ENCODE data around the gene HSCB. TPM values are rescaled to one million over a fixed set of nuclear protein-coding genes. Genes with fewer than 3 reads are reported as not detected.
"Not testable (repeated sequence)": the region's sequence is repeated elsewhere in the genome, so short reads cannot be mapped to it uniquely, and the experiment has no call there.

HSCB gene
- total RNA-seq, 1 donor from 2014 or later = 9.3 TPM

- ATAC-seq (ENCODE audit: poor library complexity) (no peak), DNase-seq (no peak)
- intact Hi-C loops (cut with DNase I) = no loop called here
These were observed 5.3 kb upstream of the HSCB start for GRCh38 chr22:28736301-28737155.

- intact Hi-C loops (cut with DNase I) = no loop called here
- DNase-seq (no peak), ATAC-seq (ENCODE audit: poor library complexity) (no peak)
These were observed 4.1 kb upstream of the HSCB start for GRCh38 chr22:28737701-28738100.

GRCh38 chr22:28738876-28739275, 3.0 kb upstream of the HSCB start:
- intact Hi-C loops (cut with DNase I); DNase-seq; ATAC-seq (ENCODE audit: poor library complexity): not testable (repeated sequence)

GRCh38 chr22:28741200-28741784, 547 bp upstream of the HSCB start:
- intact Hi-C loops (cut with DNase I) = no loop called here
- DNase-seq = no peak
- no peak for ATAC-seq (ENCODE audit: poor library complexity)

- DNase-seq (no peak), ATAC-seq (ENCODE audit: poor library complexity) (no peak)
- intact Hi-C loops (cut with DNase I) = loop anchor here (2.0 kb wide), 1 partner anchor 56 kb away; no protein-coding TSS in a partner anchor
These were observed 723 bp downstream of the HSCB start for GRCh38 chr22:28742562-28742962.

DNA sequence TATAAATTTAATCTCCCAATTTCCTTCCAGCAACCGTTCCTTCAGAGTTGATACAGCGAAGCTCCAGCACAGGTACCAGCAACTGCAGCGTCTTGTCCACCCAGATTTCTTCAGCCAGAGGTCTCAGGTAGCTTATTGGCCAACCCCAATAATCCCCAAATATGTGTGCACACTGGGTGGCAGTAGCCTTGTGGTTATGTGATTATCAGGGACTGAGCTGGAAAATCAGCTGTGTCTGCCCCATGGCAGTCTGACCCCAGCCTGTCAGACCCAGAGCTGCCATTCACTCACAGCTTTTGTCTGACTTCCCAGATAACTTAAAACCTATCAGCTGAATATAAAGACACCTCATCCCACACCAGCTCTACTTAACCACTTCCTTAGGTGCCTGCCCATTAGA, 2.0 kb downstream of the HSCB start:
- intact Hi-C loops (cut with DNase I) = loop anchor here (2.0 kb wide), 1 partner anchor 55 kb away; no protein-coding TSS in a partner anchor
- no peak for DNase-seq
- ATAC-seq (ENCODE audit: poor library complexity) = no peak

- intact Hi-C loops (cut with DNase I) = no loop called here
- ATAC-seq (ENCODE audit: poor library complexity) = no peak
- DNase-seq = no peak
These were observed 8.6 kb downstream of the HSCB start for GRCh38 chr22:28750471-28750881.

GRCh38 chr22:28754512-28754911, 12.7 kb downstream of the HSCB start:
- ATAC-seq (ENCODE audit: poor library complexity); intact Hi-C loops (cut with DNase I); DNase-seq: not testable (repeated sequence)

DNA sequence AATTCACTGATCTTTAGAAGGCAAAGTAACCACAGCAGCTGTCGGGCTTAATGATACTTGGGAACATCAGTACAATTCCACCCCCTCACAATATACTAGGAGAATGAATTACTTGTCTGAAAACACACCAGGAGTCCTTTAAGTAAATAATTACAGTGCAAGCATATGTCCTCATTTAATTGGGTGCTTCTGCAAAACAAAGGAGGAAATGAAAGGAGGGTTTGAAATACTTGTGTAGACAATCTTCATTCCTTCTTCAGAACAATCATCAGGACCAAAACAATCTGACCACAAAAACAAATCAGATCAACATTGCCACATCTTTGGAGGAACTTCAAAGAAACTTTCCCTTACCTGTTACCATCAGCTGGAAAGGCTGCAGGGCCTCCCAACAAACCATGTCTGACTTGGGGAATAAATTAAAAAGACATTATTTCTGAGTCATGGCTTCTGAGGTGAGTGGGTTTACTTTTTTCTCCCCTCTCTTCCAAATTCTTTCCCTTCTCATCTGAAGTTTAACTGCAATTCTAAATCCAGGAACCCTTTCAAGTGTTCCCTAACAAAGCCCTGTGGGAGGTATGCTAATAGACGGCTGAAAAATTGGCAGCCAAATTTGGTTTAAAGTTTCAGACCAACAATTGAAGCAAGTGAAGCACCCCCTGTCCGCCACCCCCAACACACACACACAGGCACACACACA, 18.2 kb downstream of the HSCB start:
- intact Hi-C loops (cut with DNase I) = no loop called here
- no peak for DNase-seq
- no peak for ATAC-seq (ENCODE audit: poor library complexity)

DNA sequence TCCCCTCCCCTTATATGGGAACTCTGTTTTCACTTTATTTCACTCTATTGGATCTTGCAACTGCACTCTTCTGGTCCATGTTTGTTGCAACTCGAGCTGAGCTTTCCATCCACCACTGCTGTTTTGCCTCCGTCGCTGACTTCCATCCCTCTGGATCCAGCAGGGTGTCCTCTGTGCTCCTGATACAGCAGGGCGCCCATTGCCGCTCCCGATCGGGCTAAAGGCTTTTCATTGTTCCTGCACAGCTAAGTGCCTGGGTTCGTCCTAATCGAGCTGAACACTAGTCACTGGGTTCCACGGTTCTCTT, 19.6 kb downstream of the HSCB start:
- ATAC-seq (ENCODE audit: poor library complexity) (no peak), DNase-seq (no peak)
- intact Hi-C loops (cut with DNase I) = no loop called here

- DNase-seq; intact Hi-C loops (cut with DNase I); ATAC-seq (ENCODE audit: poor library complexity): not testable (repeated sequence)
These were observed 20.2 kb downstream of the HSCB start for GRCh38 chr22:28762000-28762399.

GRCh38 chr22:28766628-28767027, 24.8 kb downstream of the HSCB start:
- no peak for DNase-seq
- ATAC-seq (ENCODE audit: poor library complexity) = no peak

GRCh38 chr22:28768701-28769393, 27.0 kb downstream of the HSCB start:
- intact Hi-C loops (cut with DNase I) = no loop called here
- DNase-seq (no peak), ATAC-seq (ENCODE audit: poor library complexity) (no peak)

More at GRCh38 chr22:28766628-28767027, 24.8 kb downstream of the HSCB start:
- intact Hi-C loops (cut with DNase I) = no loop called here

DNA sequence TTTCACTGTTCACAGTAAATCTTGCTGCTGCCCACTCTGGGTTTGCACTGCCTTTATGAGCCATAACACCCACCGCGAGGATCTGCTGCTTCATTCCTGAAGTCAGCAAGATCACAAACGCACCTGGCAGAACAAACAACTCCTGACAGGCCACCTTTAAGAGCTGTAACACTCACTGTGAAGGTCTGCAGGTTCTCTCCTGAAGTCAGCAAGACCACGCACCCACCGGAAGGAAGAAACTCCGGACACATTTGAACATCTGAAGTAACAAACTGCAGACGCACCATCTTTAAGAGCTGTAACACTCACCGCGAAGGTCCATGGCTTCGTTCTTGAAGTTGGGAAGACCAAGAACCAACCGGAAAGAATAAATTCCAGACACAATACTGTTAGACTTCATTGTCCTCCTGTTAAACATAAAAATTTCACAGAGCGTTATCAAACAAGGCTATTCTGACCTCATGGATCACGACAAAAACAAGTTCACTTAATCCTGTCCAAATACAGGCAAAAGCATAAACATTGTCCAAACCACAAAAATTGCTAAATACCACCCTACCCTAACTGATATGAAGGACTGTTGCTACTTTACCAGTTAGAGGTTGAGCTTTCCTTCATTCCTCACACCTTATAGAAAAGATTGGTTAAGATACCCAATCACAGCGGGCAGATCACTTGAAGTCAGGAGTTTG, 27.7 kb downstream of the HSCB start:
- intact Hi-C loops (cut with DNase I) = no loop called here
- ATAC-seq (ENCODE audit: poor library complexity) (no peak), DNase-seq (no peak)

DNA sequence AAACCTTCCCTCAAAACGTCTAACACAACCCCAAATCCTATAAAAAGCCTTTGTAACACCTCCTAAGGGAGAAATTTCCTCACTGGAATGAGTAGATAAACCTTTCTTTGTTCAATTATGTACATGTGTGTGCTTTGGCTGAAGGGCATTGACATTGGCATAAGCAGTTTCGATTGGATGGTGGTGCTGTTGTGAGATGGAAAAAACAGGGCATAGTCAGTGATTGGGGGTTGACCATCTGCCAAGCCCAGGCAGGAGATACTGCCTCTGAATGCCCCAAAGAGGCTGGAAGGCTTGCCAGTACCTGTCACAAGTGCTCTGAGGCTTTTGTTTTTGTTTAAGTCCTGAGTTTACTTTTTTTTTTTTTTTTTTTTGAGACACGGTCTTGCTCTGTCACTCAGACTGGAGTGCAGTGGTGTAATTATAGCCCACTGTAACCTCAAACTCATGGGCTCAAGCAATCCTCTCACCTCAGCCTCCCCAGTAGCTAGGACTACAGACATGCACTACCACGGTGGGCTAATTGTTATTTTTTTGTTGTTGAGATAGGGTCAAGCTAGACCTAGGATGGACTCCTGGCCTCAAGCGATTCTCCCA, 29.5 kb downstream of the HSCB start:
- ATAC-seq (ENCODE audit: poor library complexity) = no peak
- intact Hi-C loops (cut with DNase I) = no loop called here
- DNase-seq = no peak

DNA sequence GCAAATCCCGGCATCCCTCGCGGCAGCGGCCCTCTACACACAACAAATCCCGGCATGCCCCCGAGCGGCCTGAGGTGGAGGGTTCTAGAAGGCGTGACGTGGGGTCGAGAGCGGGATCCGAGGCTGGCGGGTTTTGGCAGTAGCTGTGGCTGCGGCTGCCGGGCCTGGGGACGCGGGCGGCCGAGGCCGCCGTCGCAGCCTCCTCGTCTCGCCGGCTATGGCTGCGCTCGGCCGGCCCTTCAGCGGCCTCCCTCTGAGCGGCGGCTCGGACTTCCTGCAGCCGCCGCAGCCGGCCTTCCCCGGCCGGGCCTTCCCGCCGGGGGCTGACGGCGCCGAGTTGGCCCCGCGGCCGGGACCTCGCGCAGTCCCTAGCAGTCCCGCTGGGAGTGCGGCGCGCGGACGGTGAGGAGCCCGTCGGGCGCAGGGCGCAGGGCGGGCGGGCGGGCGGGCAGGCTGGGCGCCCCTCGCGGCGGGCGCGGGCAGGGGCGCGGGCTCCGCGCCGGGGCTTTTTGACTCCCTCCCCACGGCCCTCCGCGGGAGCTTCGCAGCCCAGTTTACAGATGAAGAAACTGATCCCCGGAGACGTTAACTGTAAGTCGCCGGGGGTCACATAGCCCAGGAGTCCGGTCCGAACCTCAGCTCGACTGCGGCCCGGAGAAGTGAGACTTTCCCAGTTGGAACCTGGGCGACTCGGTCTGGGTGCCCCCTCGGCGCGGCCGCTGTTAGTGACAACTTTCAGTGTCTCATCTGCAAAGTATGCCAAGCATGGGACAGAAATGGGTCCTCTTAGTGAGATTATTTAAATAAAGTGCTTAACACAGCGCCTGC, 31.0 kb downstream of the HSCB start, which contains the start of gene CCDC117:
Gene CCDC117, plus strand, starts transcription at position 63 of the 828 bp plus-strand sequence. Its CDS starts 155 bp downstream, at position 218.
- DNase-seq = peak; percentile 97
- ATAC-seq (ENCODE audit: poor library complexity) = peak; percentile 97
- intact Hi-C loops (cut with DNase I) = no loop called here

GRCh38 chr22:28773461-28773867, 31.6 kb downstream of the HSCB start:
- DNase-seq (no peak), ATAC-seq (ENCODE audit: poor library complexity) (peak; percentile 1)
- intact Hi-C loops (cut with DNase I) = no loop called here

All from Right ventricle myocardium superior (tissue), 1 donor.